GM23338 (cell line): Measurements from ENCODE around the gene TACSTD2. TPM values are rescaled to one million over a fixed set of nuclear protein-coding genes. Genes with fewer than 3 reads are reported as not detected.

Experiments
- ATAC-seq: fragments of 200-7000 bp; cut with Tn5 transposase; 3 replicates; pipeline ENCODE4 v1.9.1; 2020
- DNase-seq: peaks from one replicate; pipeline ENCODE4 v3.0.0-alpha.2; 2015; ENCODE audit warnings: low spot score
- H2AFZ ChIP-seq: fragments of 200-600 bp; sonication (generic); 2 replicates; pipeline ENCODE4 v1.8.0; 2016; ENCODE audit warnings: antibody characterized with exemption, mild to moderate bottlenecking, moderate library complexity
- H3F3A ChIP-seq: fragments of 200-600 bp; sonication (generic); replicated peaks from 2 replicates; pipeline ENCODE4 v1.8.0; 2017; ENCODE audit warnings: antibody characterized with exemption, mixed run types, low read depth
- H3K27ac ChIP-seq: fragments of 200-600 bp; sonication (generic); 2 replicates; pipeline ENCODE4 v1.6.1; 2016; ENCODE audit warnings: low read depth
- H3K27me3 ChIP-seq: fragments of 200-600 bp; sonication (generic); 2 replicates; pipeline ENCODE4 v1.8.0; 2016; ENCODE audit warnings: mild to moderate bottlenecking, mixed run types, moderate library complexity; ENCODE audit not compliant: insufficient read depth
- H3K36me3 ChIP-seq: fragments of 200-600 bp; sonication (generic); 2 replicates; pipeline ENCODE4 v1.8.0; 2016; ENCODE audit warnings: mild to moderate bottlenecking; ENCODE audit not compliant: insufficient read depth
- H3K4me1 ChIP-seq: fragments of 200-600 bp; sonication (generic); 2 replicates; pipeline ENCODE4 v1.8.0; 2016; ENCODE audit warnings: mild to moderate bottlenecking, moderate library complexity; ENCODE audit not compliant: insufficient read depth
- H3K4me2 ChIP-seq: fragments of 200-600 bp; sonication (generic); 2 replicates; pipeline ENCODE4 v1.7.1; 2017; ENCODE audit warnings: mixed run types
- H3K4me3 ChIP-seq: fragments of 200-600 bp; sonication (generic); 2 replicates; pipeline ENCODE4 v1.6.1; 2016; ENCODE audit warnings: mixed run types
- H3K79me2 ChIP-seq: fragments of 200-600 bp; sonication (generic); replicated peaks from 2 replicates; pipeline ENCODE4 v1.8.0; 2017; ENCODE audit warnings: mild to moderate bottlenecking; ENCODE audit not compliant: insufficient read depth
- H3K9me2 ChIP-seq: fragments of 200-600 bp; sonication (generic); 2 replicates; pipeline ENCODE4 v1.8.0; 2017; ENCODE audit not compliant: insufficient read depth
- H4K20me1 ChIP-seq: fragments of 200-600 bp; sonication (generic); replicated peaks from 2 replicates; pipeline ENCODE4 v1.8.0; 2017; ENCODE audit warnings: mild to moderate bottlenecking; ENCODE audit not compliant: insufficient read depth
- H3K27ac Mint-ChIP-seq: 2 replicates; pipeline ENCODE4 v1.8.0; 2020; ENCODE audit warnings: inconsistent platforms, mild to moderate bottlenecking, moderate library complexity, mixed read lengths
- H3K27me3 Mint-ChIP-seq: 3 replicates; pipeline ENCODE4 v1.8.0; 2022; ENCODE audit warnings: low read depth, mild to moderate bottlenecking, moderate library complexity, mixed read lengths, inconsistent platforms; ENCODE audit not compliant: insufficient read depth, poor library complexity
- H3K36me3 Mint-ChIP-seq: 3 replicates; pipeline ENCODE4 v1.8.0; 2021; ENCODE audit warnings: low read depth, mild to moderate bottlenecking, inconsistent platforms, moderate library complexity, mixed read lengths
- H3K4me1 Mint-ChIP-seq: 3 replicates; pipeline ENCODE4 v1.8.0; 2020; ENCODE audit warnings: mild to moderate bottlenecking, inconsistent platforms, mixed read lengths
- H3K4me3 Mint-ChIP-seq: 3 replicates; pipeline ENCODE4 v1.8.0; 2021; ENCODE audit warnings: moderate library complexity, mild to moderate bottlenecking, inconsistent platforms, mixed read lengths
- H3K9me3 Mint-ChIP-seq: 3 replicates; pipeline ENCODE4 v1.8.0; 2020; ENCODE audit warnings: moderate library complexity, mild to moderate bottlenecking, inconsistent platforms, mixed read lengths
- CREB1 ChIP-seq: fragments of 250-450 bp; sonication (Bioruptor Pico); IDR thresholded peaks from 2 replicates; pipeline ENCODE4 v1.5.0; 2020; ENCODE audit warnings: low read depth, mild to moderate bottlenecking, moderate library complexity
- CTCF ChIP-seq, 2 experiments: fragments of 200-600 bp in 1 of 2; sonication (generic) in 1 of 2; conservative IDR thresholded peaks; 2 replicates each; pipeline versions ENCODE4 v1.5.1 to v1.6.1; 2016 to 2017; ENCODE audit warnings: antibody characterized with exemption in 2 of 2, low read depth in 2 of 2, mild to moderate bottlenecking in 2 of 2, moderate library complexity in 1 of 2
- EZH2 ChIP-seq: fragments of 200-600 bp; sonication (generic); IDR thresholded peaks from one replicate; pipeline ENCODE4 v1.8.0; 2017; ENCODE audit warnings: antibody characterized with exemption, mild to moderate bottlenecking, low read depth; ENCODE audit not compliant: unreplicated experiment
- EZH2phosphoT487 ChIP-seq: fragments of 200-600 bp; sonication (generic); IDR thresholded peaks from one replicate; pipeline ENCODE4 v1.8.1; 2018; ENCODE audit warnings: antibody characterized with exemption; ENCODE audit not compliant: unreplicated experiment
- JUNB ChIP-seq: IDR thresholded peaks from one replicate; pipeline ENCODE4 v1.6.1; 2016; ENCODE audit warnings: antibody characterized with exemption; ENCODE audit not compliant: unreplicated experiment
- POLR2AphosphoS5 ChIP-seq: IDR thresholded peaks from 2 replicates; pipeline ENCODE4 v1.6.1; 2016; ENCODE audit warnings: antibody characterized with exemption, low read depth
- REST ChIP-seq: IDR thresholded peaks from one replicate; pipeline ENCODE4 v1.6.1; 2018; ENCODE audit warnings: antibody characterized with exemption; ENCODE audit not compliant: unreplicated experiment
- STAT1 ChIP-seq: IDR thresholded peaks from one replicate; pipeline ENCODE4 v1.6.1; 2016; ENCODE audit warnings: antibody characterized with exemption; ENCODE audit not compliant: unreplicated experiment
- ZNF114 ChIP-seq: fragments of 250-450 bp; sonication (Bioruptor Pico); IDR thresholded peaks from 2 replicates; pipeline ENCODE4 v1.5.0; 2020; ENCODE audit warnings: mild to moderate bottlenecking, moderate library complexity
- ZNF331 ChIP-seq: fragments of 250-450 bp; sonication (Bioruptor Pico); IDR thresholded peaks from 2 replicates; pipeline ENCODE4 v1.5.0; 2020; ENCODE audit warnings: low read depth, mild to moderate bottlenecking, moderate library complexity
- polyA plus RNA-seq: library from polyadenylated mRNA; unstranded; fragments of >200 nt; fragmentation: Nextera tagmentation; extraction: Ambion mirVana; gene quantifications from 2 replicates; pipeline ENCODE4 v1.2.1, GENCODE V29; 2016
- total RNA-seq: library from RNA; depleted of rRNA; stranded (reverse); fragments of >200 nt; shearing (Covaris generic); gene quantifications from 2 replicates; pipeline ENCODE4 v1.2.3, GENCODE V29; 2014
- TF ChIP-seq, protein P1 (sequence below): IDR thresholded peaks from 2 replicates; pipeline ENCODE4 v1.6.1; 2016; ENCODE audit warnings: antibody characterized with exemption

The TACSTD2 gene
- total and polyA plus RNA-seq, 2 experiments from 2014 or later: 0.86 to 1.5 TPM

DNA sequence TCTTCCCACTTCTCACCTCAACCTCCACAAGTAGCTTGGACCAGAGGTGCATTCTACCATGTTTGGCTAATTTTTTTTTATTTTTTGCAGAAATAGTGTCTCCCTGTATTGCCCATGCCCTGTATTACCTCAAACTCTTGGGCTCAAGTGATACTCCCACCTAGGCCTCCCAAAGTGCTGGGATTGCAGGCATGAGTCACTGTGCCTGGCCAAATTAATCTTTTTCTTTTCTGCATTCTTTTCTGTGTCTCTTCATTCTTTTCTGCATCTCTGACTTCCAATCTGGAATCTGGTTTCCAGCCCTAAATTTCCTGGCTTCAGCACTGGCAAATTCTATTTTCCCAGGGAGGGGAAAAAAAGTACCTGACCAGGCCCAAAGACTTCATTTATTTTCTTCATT lies 31.2 kb upstream of the TACSTD2 start:
- DNase-seq (no peak), ATAC-seq (no peak)
- Histone ChIP-seq H3K36me3 (no peaks in the 10 kb centered on the region), H4K20me1 (no peaks in the 10 kb centered on the region), H3K27me3 (no peaks in the 10 kb centered on the region), H3K79me2 (no peaks in the 10 kb centered on the region), H3K4me2 (no peak overlapping the region), H2AFZ (no peak overlapping the region), H3K4me3 (no peak overlapping the region), H3K27ac (no peak overlapping the region), H3F3A (no peaks in the 10 kb centered on the region), H3K9me2 (peaks cover 9% of the 10 kb centered on the region; the same call in 1 of the 2 replicates), H3K4me1 (no peaks in the 10 kb centered on the region)
- Mint-ChIP-seq H3K27ac (no peak overlapping the region), H3K27me3 (no peaks in the 10 kb centered on the region), H3K4me3 (no peak overlapping the region), H3K36me3 (no peaks in the 10 kb centered on the region), H3K9me3 (no peaks in the 10 kb centered on the region; the same call in 2 of the 3 replicates), H3K4me1 (no peaks in the 10 kb centered on the region)
- TF ChIP-seq CREB1 (no peak), ZNF114 (CRISPR knock-in tag) (no peak), ZNF331 (no peak), STAT1 (no peak), CTCF (conservative IDR thresholded peaks at IDR 0.05; ENCODE audit: low read depth in 2 of 2) (no peak), POLR2AphosphoS5 (no peak), EZH2 (no peak)

- ATAC-seq (no peak), DNase-seq (no peak)
- no peak overlapping the region for H2AFZ ChIP-seq
- H4K20me1 ChIP-seq: no peaks in the 10 kb centered on the region
- no peaks in the 10 kb centered on the region for H3K27me3 ChIP-seq
- no peak overlapping the region for H3K27ac Mint-ChIP-seq
- no peak overlapping the region for H3K4me3 Mint-ChIP-seq
- H3K4me2 ChIP-seq: no peak overlapping the region
- no peak overlapping the region for H3K27ac ChIP-seq
- no peaks in the 10 kb centered on the region for H3F3A ChIP-seq
- no peaks in the 10 kb centered on the region; the same call in 2 of the 3 replicates for H3K9me3 Mint-ChIP-seq
- no peaks in the 10 kb centered on the region for H3K27me3 Mint-ChIP-seq
- no peaks in the 10 kb centered on the region for H3K4me1 ChIP-seq
- peaks cover 9% of the 10 kb centered on the region; the same call in 1 of the 2 replicates for H3K9me2 ChIP-seq
- H3K4me1 Mint-ChIP-seq: no peaks in the 10 kb centered on the region
- no peak overlapping the region for H3K4me3 ChIP-seq
- no peaks in the 10 kb centered on the region for H3K36me3 ChIP-seq
- no peaks in the 10 kb centered on the region for H3K79me2 ChIP-seq
- no peaks in the 10 kb centered on the region for H3K36me3 Mint-ChIP-seq
- no peak for TF ChIP-seq ZNF114 (CRISPR knock-in tag)
- no peak for TF ChIP-seq EZH2
- TF ChIP-seq ZNF331: no peak
- no peak for TF ChIP-seq POLR2AphosphoS5
- TF ChIP-seq CTCF (conservative IDR thresholded peaks at IDR 0.05; ENCODE audit: low read depth in 2 of 2): no peak
- no peak for TF ChIP-seq REST
- no peak for TF ChIP-seq CREB1
- TF ChIP-seq, protein P1, sequence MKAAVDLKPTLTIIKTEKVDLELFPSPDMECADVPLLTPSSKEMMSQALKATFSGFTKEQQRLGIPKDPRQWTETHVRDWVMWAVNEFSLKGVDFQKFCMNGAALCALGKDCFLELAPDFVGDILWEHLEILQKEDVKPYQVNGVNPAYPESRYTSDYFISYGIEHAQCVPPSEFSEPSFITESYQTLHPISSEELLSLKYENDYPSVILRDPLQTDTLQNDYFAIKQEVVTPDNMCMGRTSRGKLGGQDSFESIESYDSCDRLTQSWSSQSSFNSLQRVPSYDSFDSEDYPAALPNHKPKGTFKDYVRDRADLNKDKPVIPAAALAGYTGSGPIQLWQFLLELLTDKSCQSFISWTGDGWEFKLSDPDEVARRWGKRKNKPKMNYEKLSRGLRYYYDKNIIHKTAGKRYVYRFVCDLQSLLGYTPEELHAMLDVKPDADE: no peak
- no peak for TF ChIP-seq JUNB
- no peak for TF ChIP-seq EZH2phosphoT487
- TF ChIP-seq STAT1: no peak
Measured at GRCh38 chr1:58607391-58607790, 30.3 kb upstream of the TACSTD2 start.
